ENCODE data around the gene RPL4. TPM values are rescaled to one million over a fixed set of nuclear protein-coding genes. Genes with fewer than 3 reads are reported as not detected.

Gene RPL4
- total RNA-seq, 1 experiment from 2014 or later: 3,648 TPM

DNA sequence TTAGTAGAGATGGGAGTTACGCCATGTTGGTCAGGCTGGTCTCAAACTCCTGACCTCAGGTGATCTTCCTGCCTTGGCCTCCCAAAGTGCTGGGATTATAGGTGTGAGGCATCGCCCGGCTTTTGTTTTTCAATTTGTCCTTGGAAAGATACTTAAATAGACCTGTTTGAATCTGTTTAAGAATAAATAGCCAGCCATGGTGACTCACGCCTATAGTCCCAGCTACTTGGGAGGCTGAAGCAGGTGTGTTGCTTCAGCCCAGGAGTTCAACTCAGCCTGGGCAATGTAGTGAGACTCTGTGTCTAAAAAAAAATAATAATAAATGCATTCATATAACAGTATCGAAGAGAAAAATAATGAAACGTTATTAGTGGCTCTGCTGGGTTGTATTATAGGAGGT is 24.4 kb downstream of the RPL4 start:
- no peak overlapping the region for H3K4me3 Mint-ChIP-seq
- TF ChIP-seq ZNF671 (CRISPR knock-in tag; IDR thresholded peaks at IDR 0.05) (no peak), GTF2I (CRISPR knock-in tag; conservative IDR thresholded peaks at IDR 0.05) (no peak), HMGA2 (CRISPR knock-in tag; IDR thresholded peaks at IDR 0.05) (no peak), ZNF396 (CRISPR knock-in tag; IDR thresholded peaks at IDR 0.05; ENCODE audit: borderline replicate concordance) (no peak), FOXP1 (CRISPR knock-in tag; IDR thresholded peaks at IDR 0.05; ENCODE audit: borderline replicate concordance) (no peak), EMX1 (CRISPR knock-in tag; IDR thresholded peaks at IDR 0.05) (no peak), GABPB1 (CRISPR knock-in tag; IDR thresholded peaks at IDR 0.05) (no peak), NFYB (CRISPR knock-in tag; conservative IDR thresholded peaks at IDR 0.05; ENCODE audit: low read depth) (no peak), FOXK1 (CRISPR knock-in tag; IDR thresholded peaks at IDR 0.05) (no peak), SOX15 (CRISPR knock-in tag; IDR thresholded peaks at IDR 0.05) (no peak)
- TF ChIP-seq, protein P1, sequence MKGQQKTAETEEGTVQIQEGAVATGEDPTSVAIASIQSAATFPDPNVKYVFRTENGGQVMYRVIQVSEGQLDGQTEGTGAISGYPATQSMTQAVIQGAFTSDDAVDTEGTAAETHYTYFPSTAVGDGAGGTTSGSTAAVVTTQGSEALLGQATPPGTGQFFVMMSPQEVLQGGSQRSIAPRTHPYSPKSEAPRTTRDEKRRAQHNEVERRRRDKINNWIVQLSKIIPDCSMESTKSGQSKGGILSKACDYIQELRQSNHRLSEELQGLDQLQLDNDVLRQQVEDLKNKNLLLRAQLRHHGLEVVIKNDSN (CRISPR knock-in tag; IDR thresholded peaks at IDR 0.05): no peak
- TF ChIP-seq, protein P2, sequence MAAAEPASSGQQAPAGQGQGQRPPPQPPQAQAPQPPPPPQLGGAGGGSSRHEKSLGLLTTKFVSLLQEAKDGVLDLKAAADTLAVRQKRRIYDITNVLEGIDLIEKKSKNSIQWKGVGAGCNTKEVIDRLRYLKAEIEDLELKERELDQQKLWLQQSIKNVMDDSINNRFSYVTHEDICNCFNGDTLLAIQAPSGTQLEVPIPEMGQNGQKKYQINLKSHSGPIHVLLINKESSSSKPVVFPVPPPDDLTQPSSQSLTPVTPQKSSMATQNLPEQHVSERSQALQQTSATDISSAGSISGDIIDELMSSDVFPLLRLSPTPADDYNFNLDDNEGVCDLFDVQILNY (CRISPR knock-in tag; IDR thresholded peaks at IDR 0.05): no peak
- TF ChIP-seq, protein P3, sequence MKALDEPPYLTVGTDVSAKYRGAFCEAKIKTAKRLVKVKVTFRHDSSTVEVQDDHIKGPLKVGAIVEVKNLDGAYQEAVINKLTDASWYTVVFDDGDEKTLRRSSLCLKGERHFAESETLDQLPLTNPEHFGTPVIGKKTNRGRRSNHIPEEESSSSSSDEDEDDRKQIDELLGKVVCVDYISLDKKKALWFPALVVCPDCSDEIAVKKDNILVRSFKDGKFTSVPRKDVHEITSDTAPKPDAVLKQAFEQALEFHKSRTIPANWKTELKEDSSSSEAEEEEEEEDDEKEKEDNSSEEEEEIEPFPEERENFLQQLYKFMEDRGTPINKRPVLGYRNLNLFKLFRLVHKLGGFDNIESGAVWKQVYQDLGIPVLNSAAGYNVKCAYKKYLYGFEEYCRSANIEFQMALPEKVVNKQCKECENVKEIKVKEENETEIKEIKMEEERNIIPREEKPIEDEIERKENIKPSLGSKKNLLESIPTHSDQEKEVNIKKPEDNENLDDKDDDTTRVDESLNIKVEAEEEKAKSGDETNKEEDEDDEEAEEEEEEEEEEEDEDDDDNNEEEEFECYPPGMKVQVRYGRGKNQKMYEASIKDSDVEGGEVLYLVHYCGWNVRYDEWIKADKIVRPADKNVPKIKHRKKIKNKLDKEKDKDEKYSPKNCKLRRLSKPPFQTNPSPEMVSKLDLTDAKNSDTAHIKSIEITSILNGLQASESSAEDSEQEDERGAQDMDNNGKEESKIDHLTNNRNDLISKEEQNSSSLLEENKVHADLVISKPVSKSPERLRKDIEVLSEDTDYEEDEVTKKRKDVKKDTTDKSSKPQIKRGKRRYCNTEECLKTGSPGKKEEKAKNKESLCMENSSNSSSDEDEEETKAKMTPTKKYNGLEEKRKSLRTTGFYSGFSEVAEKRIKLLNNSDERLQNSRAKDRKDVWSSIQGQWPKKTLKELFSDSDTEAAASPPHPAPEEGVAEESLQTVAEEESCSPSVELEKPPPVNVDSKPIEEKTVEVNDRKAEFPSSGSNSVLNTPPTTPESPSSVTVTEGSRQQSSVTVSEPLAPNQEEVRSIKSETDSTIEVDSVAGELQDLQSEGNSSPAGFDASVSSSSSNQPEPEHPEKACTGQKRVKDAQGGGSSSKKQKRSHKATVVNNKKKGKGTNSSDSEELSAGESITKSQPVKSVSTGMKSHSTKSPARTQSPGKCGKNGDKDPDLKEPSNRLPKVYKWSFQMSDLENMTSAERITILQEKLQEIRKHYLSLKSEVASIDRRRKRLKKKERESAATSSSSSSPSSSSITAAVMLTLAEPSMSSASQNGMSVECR (CRISPR knock-in tag; IDR thresholded peaks at IDR 0.05; ENCODE audit: borderline replicate concordance): no peak
- TF ChIP-seq, protein P4, sequence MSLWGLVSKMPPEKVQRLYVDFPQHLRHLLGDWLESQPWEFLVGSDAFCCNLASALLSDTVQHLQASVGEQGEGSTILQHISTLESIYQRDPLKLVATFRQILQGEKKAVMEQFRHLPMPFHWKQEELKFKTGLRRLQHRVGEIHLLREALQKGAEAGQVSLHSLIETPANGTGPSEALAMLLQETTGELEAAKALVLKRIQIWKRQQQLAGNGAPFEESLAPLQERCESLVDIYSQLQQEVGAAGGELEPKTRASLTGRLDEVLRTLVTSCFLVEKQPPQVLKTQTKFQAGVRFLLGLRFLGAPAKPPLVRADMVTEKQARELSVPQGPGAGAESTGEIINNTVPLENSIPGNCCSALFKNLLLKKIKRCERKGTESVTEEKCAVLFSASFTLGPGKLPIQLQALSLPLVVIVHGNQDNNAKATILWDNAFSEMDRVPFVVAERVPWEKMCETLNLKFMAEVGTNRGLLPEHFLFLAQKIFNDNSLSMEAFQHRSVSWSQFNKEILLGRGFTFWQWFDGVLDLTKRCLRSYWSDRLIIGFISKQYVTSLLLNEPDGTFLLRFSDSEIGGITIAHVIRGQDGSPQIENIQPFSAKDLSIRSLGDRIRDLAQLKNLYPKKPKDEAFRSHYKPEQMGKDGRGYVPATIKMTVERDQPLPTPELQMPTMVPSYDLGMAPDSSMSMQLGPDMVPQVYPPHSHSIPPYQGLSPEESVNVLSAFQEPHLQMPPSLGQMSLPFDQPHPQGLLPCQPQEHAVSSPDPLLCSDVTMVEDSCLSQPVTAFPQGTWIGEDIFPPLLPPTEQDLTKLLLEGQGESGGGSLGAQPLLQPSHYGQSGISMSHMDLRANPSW (CRISPR knock-in tag; conservative IDR thresholded peaks at IDR 0.05; ENCODE audit: low read depth): no peak
- TF ChIP-seq, protein P5, sequence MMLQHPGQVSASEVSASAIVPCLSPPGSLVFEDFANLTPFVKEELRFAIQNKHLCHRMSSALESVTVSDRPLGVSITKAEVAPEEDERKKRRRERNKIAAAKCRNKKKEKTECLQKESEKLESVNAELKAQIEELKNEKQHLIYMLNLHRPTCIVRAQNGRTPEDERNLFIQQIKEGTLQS (CRISPR knock-in tag; conservative IDR thresholded peaks at IDR 0.05): no peak
- TF ChIP-seq, protein P6, sequence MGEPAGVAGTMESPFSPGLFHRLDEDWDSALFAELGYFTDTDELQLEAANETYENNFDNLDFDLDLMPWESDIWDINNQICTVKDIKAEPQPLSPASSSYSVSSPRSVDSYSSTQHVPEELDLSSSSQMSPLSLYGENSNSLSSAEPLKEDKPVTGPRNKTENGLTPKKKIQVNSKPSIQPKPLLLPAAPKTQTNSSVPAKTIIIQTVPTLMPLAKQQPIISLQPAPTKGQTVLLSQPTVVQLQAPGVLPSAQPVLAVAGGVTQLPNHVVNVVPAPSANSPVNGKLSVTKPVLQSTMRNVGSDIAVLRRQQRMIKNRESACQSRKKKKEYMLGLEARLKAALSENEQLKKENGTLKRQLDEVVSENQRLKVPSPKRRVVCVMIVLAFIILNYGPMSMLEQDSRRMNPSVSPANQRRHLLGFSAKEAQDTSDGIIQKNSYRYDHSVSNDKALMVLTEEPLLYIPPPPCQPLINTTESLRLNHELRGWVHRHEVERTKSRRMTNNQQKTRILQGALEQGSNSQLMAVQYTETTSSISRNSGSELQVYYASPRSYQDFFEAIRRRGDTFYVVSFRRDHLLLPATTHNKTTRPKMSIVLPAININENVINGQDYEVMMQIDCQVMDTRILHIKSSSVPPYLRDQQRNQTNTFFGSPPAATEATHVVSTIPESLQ (CRISPR knock-in tag; IDR thresholded peaks at IDR 0.05): no peak
- TF ChIP-seq, protein P7, sequence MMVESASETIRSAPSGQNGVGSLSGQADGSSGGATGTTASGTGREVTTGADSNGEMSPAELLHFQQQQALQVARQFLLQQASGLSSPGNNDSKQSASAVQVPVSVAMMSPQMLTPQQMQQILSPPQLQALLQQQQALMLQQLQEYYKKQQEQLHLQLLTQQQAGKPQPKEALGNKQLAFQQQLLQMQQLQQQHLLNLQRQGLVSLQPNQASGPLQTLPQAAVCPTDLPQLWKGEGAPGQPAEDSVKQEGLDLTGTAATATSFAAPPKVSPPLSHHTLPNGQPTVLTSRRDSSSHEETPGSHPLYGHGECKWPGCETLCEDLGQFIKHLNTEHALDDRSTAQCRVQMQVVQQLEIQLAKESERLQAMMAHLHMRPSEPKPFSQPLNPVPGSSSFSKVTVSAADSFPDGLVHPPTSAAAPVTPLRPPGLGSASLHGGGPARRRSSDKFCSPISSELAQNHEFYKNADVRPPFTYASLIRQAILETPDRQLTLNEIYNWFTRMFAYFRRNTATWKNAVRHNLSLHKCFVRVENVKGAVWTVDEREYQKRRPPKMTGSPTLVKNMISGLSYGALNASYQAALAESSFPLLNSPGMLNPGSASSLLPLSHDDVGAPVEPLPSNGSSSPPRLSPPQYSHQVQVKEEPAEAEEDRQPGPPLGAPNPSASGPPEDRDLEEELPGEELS (CRISPR knock-in tag; IDR thresholded peaks at IDR 0.05): no peak
- ChIA-PET POLR2A (no interaction called here), CTCF (interaction anchor here (1.2 kb wide), 1 partner anchor 18 kb away, joined by 3 read pairs; no protein-coding TSS in a partner anchor)
- no peak overlapping the region for H3K27ac Mint-ChIP-seq
- no peaks in the 10 kb centered on the region for H3K27me3 Mint-ChIP-seq (ENCODE audit: low read depth)
- H3K4me1 Mint-ChIP-seq: peaks cover 26% of the 10 kb centered on the region
- DNase-seq (ENCODE audit: low spot score): no peak
- H3K36me3 Mint-ChIP-seq: peaks cover 38% of the 10 kb centered on the region
- no peaks in the 10 kb centered on the region for H3K9me3 Mint-ChIP-seq
- no peak for ATAC-seq
